Gastroesophageal sphincter (tissue), 3 donors: ENCODE results near the gene DBH.

Experiments
- POLR2A ChIP-seq, 2 donors: fragments of 450-650 bp; IDR thresholded peaks; one replicate each; pipeline ENCODE4 v1.6.1; 2017; ENCODE audit warnings: antibody characterized with exemption in 2 of 2, mild to moderate bottlenecking in 2 of 2, moderate library complexity in 1 of 2
- TF ChIP-seq, protein P1 (sequence below), 4 experiments: fragments of 200-600 bp in 2 of 4; fragments of 450-650 bp in 2 of 4; sonication (generic) in 1 of 4; IDR thresholded peaks; one replicate each; pipeline ENCODE4 v1.5.1; 2017 to 2019; ENCODE audit warnings: antibody characterized with exemption in 4 of 4, mild to moderate bottlenecking in 2 of 4, moderate library complexity in 2 of 4

DNA sequence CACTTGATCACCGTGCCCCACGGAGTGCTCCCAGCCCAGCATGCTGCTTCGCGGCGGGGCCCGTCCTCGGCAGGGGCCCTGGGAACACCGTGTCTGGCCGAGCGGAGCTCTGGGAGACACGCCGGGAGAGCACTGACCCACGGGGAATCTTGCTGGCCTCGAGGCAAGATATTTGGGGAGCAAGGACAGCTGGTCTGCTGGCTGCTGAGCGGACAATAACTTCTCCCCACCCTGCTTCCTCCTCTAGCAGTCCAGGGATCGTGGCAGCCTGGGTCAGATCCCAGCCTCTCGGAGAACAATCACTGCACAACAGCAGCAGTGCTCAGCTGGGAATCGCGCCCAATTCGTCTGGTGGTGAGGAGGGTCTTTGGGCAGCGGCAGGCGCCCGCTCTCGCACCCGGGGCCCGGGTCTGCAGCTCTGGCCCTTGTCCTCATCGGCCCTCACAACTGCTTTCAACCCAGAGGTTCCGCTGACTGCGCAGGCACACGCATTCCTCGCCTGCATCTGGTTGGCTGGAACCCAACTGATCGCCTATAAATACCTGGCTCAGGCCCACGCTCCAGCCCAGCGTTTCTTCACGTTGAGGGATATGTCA is 43.4 kb downstream of the DBH start:
- TF ChIP-seq, protein P1, sequence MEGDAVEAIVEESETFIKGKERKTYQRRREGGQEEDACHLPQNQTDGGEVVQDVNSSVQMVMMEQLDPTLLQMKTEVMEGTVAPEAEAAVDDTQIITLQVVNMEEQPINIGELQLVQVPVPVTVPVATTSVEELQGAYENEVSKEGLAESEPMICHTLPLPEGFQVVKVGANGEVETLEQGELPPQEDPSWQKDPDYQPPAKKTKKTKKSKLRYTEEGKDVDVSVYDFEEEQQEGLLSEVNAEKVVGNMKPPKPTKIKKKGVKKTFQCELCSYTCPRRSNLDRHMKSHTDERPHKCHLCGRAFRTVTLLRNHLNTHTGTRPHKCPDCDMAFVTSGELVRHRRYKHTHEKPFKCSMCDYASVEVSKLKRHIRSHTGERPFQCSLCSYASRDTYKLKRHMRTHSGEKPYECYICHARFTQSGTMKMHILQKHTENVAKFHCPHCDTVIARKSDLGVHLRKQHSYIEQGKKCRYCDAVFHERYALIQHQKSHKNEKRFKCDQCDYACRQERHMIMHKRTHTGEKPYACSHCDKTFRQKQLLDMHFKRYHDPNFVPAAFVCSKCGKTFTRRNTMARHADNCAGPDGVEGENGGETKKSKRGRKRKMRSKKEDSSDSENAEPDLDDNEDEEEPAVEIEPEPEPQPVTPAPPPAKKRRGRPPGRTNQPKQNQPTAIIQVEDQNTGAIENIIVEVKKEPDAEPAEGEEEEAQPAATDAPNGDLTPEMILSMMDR (IDR thresholded peaks at IDR 0.05): no peak
- no peak for TF ChIP-seq POLR2A (IDR thresholded peaks at IDR 0.05)
